Measurements from ENCODE around the gene PBX2.

- TF ChIP-seq CTCF (IDR thresholded peaks at IDR 0.05) (no peak), POLR2A (IDR thresholded peaks at IDR 0.05) (no peak)
Measured at GRCh38 chr6:32163559-32164258, 26.3 kb downstream of the PBX2 start.
